GM12878 (cell line): Measurements from ENCODE around the gene GAGE12E.
"Not testable (repeated sequence)": the region's sequence is repeated elsewhere in the genome, so short reads cannot be mapped to it uniquely, and the experiment has no call there.

Experiments used
- CTCF ChIP-seq, 3 experiments: IDR thresholded peaks in 2 of 3; conservative IDR thresholded peaks in 1 of 3; 2 replicates each; pipeline ENCODE4 v1.5.1; 2011; ENCODE audit warnings: low read depth in 3 of 3, low read length in 3 of 3, mild to moderate bottlenecking in 3 of 3, control low read depth in 2 of 3, moderate library complexity in 2 of 3, inconsistent platforms in 1 of 3, mixed read lengths in 1 of 3; ENCODE audit not compliant: control insufficient read depth in 2 of 3, insufficient read depth in 1 of 3; ENCODE audit errors: extremely low read depth in 1 of 3
- KDM1A ChIP-seq: fragments of 200-600 bp; sonication (generic); IDR thresholded peaks from 2 replicates; pipeline ENCODE4 v1.6.1; 2016; ENCODE audit warnings: borderline replicate concordance

GRCh38 chrX:49568728-49569127, 17.6 kb downstream of the GAGE12E start:
- TF ChIP-seq KDM1A; CTCF (IDR thresholded peaks at IDR 0.05 in 2 of 3, conservative IDR thresholded peaks at IDR 0.05 in 1 of 3; ENCODE audit: control insufficient read depth in 2 of 3, extremely low read depth in 1 of 3, insufficient read depth in 1 of 3, low read depth in 3 of 3, low read length in 3 of 3): not testable (repeated sequence)
